K562 (cell line): ENCODE results near the gene CCDC117. TPM values are rescaled to one million over a fixed set of nuclear protein-coding genes. Genes with fewer than 3 reads are reported as not detected.

Experiments used
- ATAC-seq: fragments of 200-7000 bp; cut with Tn5 transposase; 3 replicates; pipeline ENCODE4 v1.9.1; 2020; ENCODE audit warnings: moderate library complexity
- BruUV-seq: library from RNA; stranded (reverse); fragments of 400-500 nt; replicated peaks from 2 replicates; lab custom pipeline; 2021; lab: Mats Ljungman, UMichigan
- CTCF ChIA-PET: fragments of 300-600 bp; formaldehyde crosslinking; extraction: SDS; loops from one replicate; lab custom pipeline; 2021; ENCODE audit warnings: low intra/inter-chr PET ratio; lab: Yijun Ruan, JAX
- POLR2A ChIA-PET: fragments of 300-600, 350-650 bp; sonication (Branson Sonifier 250); formaldehyde crosslinking; extraction: SDS; loops from one replicate; lab custom pipeline; 2021; ENCODE audit warnings: antibody characterized with exemption, inconsistent platforms; lab: Yijun Ruan, JAX
- DNase-seq, 4 experiments: peaks; one replicate each; pipeline versions ENCODE4 v3.0.0 to v3.0.0-alpha.2; 2011 to 2018; ENCODE audit warnings: low spot score in 3 of 4, mixed read lengths in 3 of 4; ENCODE audit errors: extremely low read depth in 1 of 4
- FAIRE-seq: peaks from 2 replicates; lab custom pipeline; 2011; peaks lifted over from hg19 to GRCh38; lab: Jason Lieb, UNC
- H2AFZ ChIP-seq: 2 replicates; pipeline ENCODE4 v1.6.0; 2011; ENCODE audit warnings: low read depth, low read length, control low read depth, inconsistent platforms
- H3K27ac ChIP-seq: fragments of 200-600 bp; 3 replicates; pipeline ENCODE4 v1.8.0; 2011; ENCODE audit warnings: low read depth, mild to moderate bottlenecking, control low read depth, inconsistent platforms, low read length, moderate library complexity, mixed read lengths; ENCODE audit errors: extremely low read depth
- H3K27me3 ChIP-seq, 2 experiments: fragments of 300-600 bp in 1 of 2; 2 replicates in 1 of 2; 3 replicates in 1 of 2; pipeline versions ENCODE4 v1.6.0 to v1.8.0; 2011; ENCODE audit warnings: inconsistent platforms in 2 of 2, low read length in 2 of 2, mild to moderate bottlenecking in 1 of 2, mixed read lengths in 1 of 2, moderate library complexity in 1 of 2; ENCODE audit not compliant: control insufficient read depth in 2 of 2, insufficient read depth in 2 of 2
- H3K36me3 ChIP-seq: fragments of 300-600 bp; 3 replicates; pipeline ENCODE4 v1.8.0; 2011; ENCODE audit warnings: mild to moderate bottlenecking, low read length, inconsistent platforms; ENCODE audit not compliant: control insufficient read depth, insufficient read depth
- H3K4me1 ChIP-seq, 2 experiments: fragments of 200-600 bp in 1 of 2; replicated peaks in 1 of 2; 2 replicates in 1 of 2; 3 replicates in 1 of 2; pipeline versions ENCODE4 v1.5.1 to v1.8.0; 2011; ENCODE audit warnings: inconsistent platforms in 2 of 2, low read length in 2 of 2, mild to moderate bottlenecking in 1 of 2, mixed read lengths in 1 of 2, moderate library complexity in 1 of 2; ENCODE audit not compliant: control insufficient read depth in 2 of 2, insufficient read depth in 2 of 2
- H3K4me2 ChIP-seq: 2 replicates; pipeline ENCODE4 v1.6.1; 2011; ENCODE audit warnings: low read length, control low read depth, inconsistent platforms, mixed read lengths; ENCODE audit not compliant: insufficient read depth
- H3K4me3 ChIP-seq: fragments of 200-600 bp; sonication (generic), shearing (Covaris generic); 2 replicates; pipeline ENCODE4 v1.5.1; 2016; ENCODE audit warnings: control low read depth, inconsistent platforms
- H3K79me2 ChIP-seq: fragments of 200-600 bp; 3 replicates; pipeline ENCODE4 v1.8.0; 2011; ENCODE audit warnings: low read length, inconsistent platforms; ENCODE audit not compliant: control insufficient read depth, insufficient read depth
- H3K9ac ChIP-seq, 2 experiments: 2 replicates each; pipeline versions ENCODE4 v1.6.0 to v1.6.1; 2011; ENCODE audit warnings: low read depth in 2 of 2, low read length in 2 of 2, control low read depth in 1 of 2, inconsistent platforms in 1 of 2, mild to moderate bottlenecking in 1 of 2, mixed read lengths in 1 of 2; ENCODE audit not compliant: insufficient read depth in 1 of 2
- H3K9me1 ChIP-seq: one replicate; pipeline ENCODE4 v1.6.0; 2011; ENCODE audit warnings: inconsistent platforms, mild to moderate bottlenecking, low read length, moderate library complexity; ENCODE audit not compliant: control insufficient read depth, insufficient read depth
- H3K9me3 ChIP-seq: replicated peaks from 2 replicates; pipeline ENCODE4 v1.5.1; 2011; ENCODE audit warnings: low read depth, low read length, inconsistent platforms; ENCODE audit not compliant: control insufficient read depth, insufficient read depth
- H4K20me1 ChIP-seq: replicated peaks from 2 replicates; pipeline ENCODE4 v1.6.1; 2011; ENCODE audit warnings: low read length, inconsistent platforms, mixed read lengths; ENCODE audit not compliant: control insufficient read depth, insufficient read depth
- KAT8 ChIP-seq: fragments of 450-650 bp; IDR thresholded peaks from 2 replicates; pipeline ENCODE4 v1.6.1; 2016; ENCODE audit warnings: low read depth, mild to moderate bottlenecking
- MED1 ChIP-seq: sonication (generic); formaldehyde crosslinking; IDR thresholded peaks from 2 replicates; pipeline ENCODE4 v1.8.1; 2023; ENCODE audit warnings: missing genetic modification reagents, borderline replicate concordance
- NEUROD1 ChIP-seq: fragments of 150-350 bp; IDR thresholded peaks from 2 replicates; pipeline ENCODE4 v1.6.1; 2014; ENCODE audit warnings: borderline replicate concordance, low read length, low read depth; ENCODE audit not compliant: partially characterized antibody
- PRMT5 ChIP-seq: sonication (generic); formaldehyde crosslinking; IDR thresholded peaks from 2 replicates; pipeline ENCODE4 v1.5.0; 2020; ENCODE audit warnings: missing genetic modification reagents
- PURB ChIP-seq: sonication (generic); formaldehyde crosslinking; IDR thresholded peaks from 2 replicates; pipeline ENCODE4 v1.9.0; 2021; ENCODE audit warnings: low read depth, mild to moderate bottlenecking, missing genetic modification reagents
- THRB ChIP-seq: fragments of 450-650 bp; formaldehyde crosslinking; conservative IDR thresholded peaks from 2 replicates; pipeline ENCODE4 v1.4.0; 2022; ENCODE audit warnings: mild to moderate bottlenecking, missing genetic modification characterization
- ZNF589 ChIP-seq: fragments of 200-800 bp; sonication (Bioruptor generic); IDR thresholded peaks from 2 replicates; pipeline ENCODE4 v1.6.1; 2016; ENCODE audit warnings: low read depth, missing genetic modification characterization, missing compliant biosample characterization
- WGBS: fragments of 100-300 bp; shearing (Covaris generic); methylation state at CpG from one replicate; pipeline ENCODE4 v1.1.6; 2016; ENCODE audit warnings: low coverage, mixed read lengths; ENCODE audit not compliant: insufficient coverage; ENCODE audit errors: missing lambda C conversion rate; 5-methylcytosine and 5-hydroxymethylcytosine counted together
- in situ Hi-C: fragments of 300-500 bp; cut with MboI; formaldehyde crosslinking; loops from 4 replicates; pipeline ENCODE4 v1.15.0; 2018; ENCODE audit warnings: inconsistent platforms, mixed read lengths
- intact Hi-C: fragments of 100-400 bp; cut with micrococcal nuclease; formaldehyde crosslinking; loops from 2 replicates; pipeline ENCODE4 v1.14.2; 2022
- polyA plus RNA-seq, 8 experiments: library from polyadenylated mRNA; depleted of rRNA in 4 of 8; stranded (reverse) in 5 of 8; unstranded in 3 of 8; fragments of >200 nt; fragmentation: Nextera tagmentation in 2 of 8; fragmentation: Illumina TruSeq in 1 of 8; extraction: Ambion mirVana in 2 of 8; extraction: Trizol in 1 of 8; gene quantifications; 2 replicates each; pipeline versions ENCODE4 v1.2.1 to v1.2.3, GENCODE V29; 2011 to 2014; ENCODE audit warnings: inconsistent platforms in 1 of 8, missing spikeins in 1 of 8
- total RNA-seq, 7 experiments: library from RNA; depleted of rRNA in 6 of 7; stranded (reverse); fragments of >200 nt in 6 of 7; fragmentation: Illumina TruSeq in 2 of 7; extraction: Trizol in 2 of 7; gene quantifications; 2 replicates each; pipeline versions ENCODE4 v1.2.1 to v1.2.3, GENCODE V29; 2011 to 2021; ENCODE audit warnings: low replicate concordance in 1 of 7

The CCDC117 gene
- total and polyA plus RNA-seq, 9 of the 15 experiments (the other 6 are each of a cell fraction or from before 2014, with no cell fraction given): 5.7 to 23.3 (median 15.8) TPM

GRCh38 chr22:28821452-28821851 is 49.0 kb downstream of the CCDC117 start:
- no peaks in the 10 kb centered on the region for H3K79me2 ChIP-seq
- ChIA-PET POLR2A (interaction anchor here (0.8 kb wide), 1 partner anchor 9 kb away, joined by 3 read pairs; no protein-coding TSS in a partner anchor), CTCF (no interaction called here)
- no peak overlapping the region for H3K27ac ChIP-seq
- FAIRE-seq: no peak
- H3K27me3 ChIP-seq: no peaks in the 10 kb centered on the region
- no peak overlapping the region for H3K4me2 ChIP-seq
- BruUV-seq: no TSS peak
- no peak for ATAC-seq
- H4K20me1 ChIP-seq: no peaks in the 10 kb centered on the region
- peaks cover 0 to 15% of the 10 kb centered on the region in 2 experiments; a peak in 2 of 5 replicates for H3K4me1 ChIP-seq
- no peak overlapping the region for H3K4me3 ChIP-seq
- no peaks in the 10 kb centered on the region for H3K36me3 ChIP-seq
- H3K9me1 ChIP-seq: no peaks in the 10 kb centered on the region
- no peak for TF ChIP-seq ZNF589 (CRISPR knock-in tag)
- TF ChIP-seq NEUROD1: no peak
- no peak for TF ChIP-seq MED1 (CRISPR knock-in tag)
- no peak for TF ChIP-seq KAT8
- no peak for TF ChIP-seq THRB (CRISPR knock-in tag)
- no peak for TF ChIP-seq PURB
- no peak for TF ChIP-seq PRMT5 (CRISPR knock-in tag)
- H2AFZ ChIP-seq: no peak overlapping the region
- 56% methylated on average over 1 of the region's 1 CpG for WGBS
- intact Hi-C loops: no loop called here
- no peak overlapping the region for H3K9ac ChIP-seq
- DNase-seq: no peak
- H3K9me3 ChIP-seq: no peaks in the 10 kb centered on the region
- in situ Hi-C loops: loop anchor here (10.0 kb wide), 1 partner anchor 767 kb away; no protein-coding TSS in a partner anchor
